AG09319 (cell line): Measurements from ENCODE around the gene RRP1.
"Not testable (repeated sequence)": the region's sequence is repeated elsewhere in the genome, so short reads cannot be mapped to it uniquely, and the experiment has no call there.

Experiments used
- DNase-seq: peaks from one replicate; pipeline ENCODE4 v3.0.0-alpha.2; 2010; ENCODE audit warnings: low read depth; ENCODE audit errors: extremely low read depth
- TF ChIP-seq, protein P1 (sequence below): IDR thresholded peaks from 2 replicates; pipeline ENCODE4 v1.5.1; 2011; ENCODE audit warnings: low read depth, mild to moderate bottlenecking, inconsistent platforms, low read length, moderate library complexity

The RRP1 gene

DNA sequence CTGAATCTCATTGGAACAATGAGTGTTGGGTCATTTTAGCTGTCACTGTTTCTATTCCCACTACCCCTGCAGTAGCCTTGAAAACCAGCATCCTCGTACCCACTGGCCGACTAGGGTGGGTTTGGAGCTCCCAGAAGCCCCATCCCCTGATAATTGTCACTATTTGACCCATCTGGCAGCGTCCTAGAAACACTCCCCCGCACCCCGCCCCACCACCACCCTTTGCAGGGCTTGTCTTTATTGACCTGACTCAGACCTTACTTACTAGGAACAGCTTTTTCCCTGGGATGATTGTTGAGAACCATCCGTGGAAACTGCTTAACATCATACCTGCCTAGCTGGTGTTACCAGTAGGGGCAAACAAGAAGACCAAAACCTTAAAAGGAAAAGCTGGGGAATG lies 47.2 kb downstream of the RRP1 start:
- no peak for DNase-seq

GRCh38 chr21:43840259-43840658 lies 50.9 kb downstream of the RRP1 start:
- DNase-seq, result no peak
- TF ChIP-seq, protein P1, sequence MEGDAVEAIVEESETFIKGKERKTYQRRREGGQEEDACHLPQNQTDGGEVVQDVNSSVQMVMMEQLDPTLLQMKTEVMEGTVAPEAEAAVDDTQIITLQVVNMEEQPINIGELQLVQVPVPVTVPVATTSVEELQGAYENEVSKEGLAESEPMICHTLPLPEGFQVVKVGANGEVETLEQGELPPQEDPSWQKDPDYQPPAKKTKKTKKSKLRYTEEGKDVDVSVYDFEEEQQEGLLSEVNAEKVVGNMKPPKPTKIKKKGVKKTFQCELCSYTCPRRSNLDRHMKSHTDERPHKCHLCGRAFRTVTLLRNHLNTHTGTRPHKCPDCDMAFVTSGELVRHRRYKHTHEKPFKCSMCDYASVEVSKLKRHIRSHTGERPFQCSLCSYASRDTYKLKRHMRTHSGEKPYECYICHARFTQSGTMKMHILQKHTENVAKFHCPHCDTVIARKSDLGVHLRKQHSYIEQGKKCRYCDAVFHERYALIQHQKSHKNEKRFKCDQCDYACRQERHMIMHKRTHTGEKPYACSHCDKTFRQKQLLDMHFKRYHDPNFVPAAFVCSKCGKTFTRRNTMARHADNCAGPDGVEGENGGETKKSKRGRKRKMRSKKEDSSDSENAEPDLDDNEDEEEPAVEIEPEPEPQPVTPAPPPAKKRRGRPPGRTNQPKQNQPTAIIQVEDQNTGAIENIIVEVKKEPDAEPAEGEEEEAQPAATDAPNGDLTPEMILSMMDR, result no peak

More for the DNA sequence above, 47.2 kb downstream of the RRP1 start:
- TF ChIP-seq, protein P1, result no peak

GRCh38 chr21:43842742-43843141 lies 53.4 kb downstream of the RRP1 start:
- no peak for DNase-seq

GRCh38 chr21:43844906-43845305 lies 55.5 kb downstream of the RRP1 start:
- not testable (repeated sequence) for DNase-seq

More at GRCh38 chr21:43842742-43843141, 53.4 kb downstream of the RRP1 start:
- TF ChIP-seq, protein P1, result no peak

- TF ChIP-seq, protein P1, result no peak
- DNase-seq, result no peak
These were observed 56.0 kb downstream of the RRP1 start for GRCh38 chr21:43845386-43845785.

GRCh38 chr21:43846430-43846829 lies 57.1 kb downstream of the RRP1 start:
- TF ChIP-seq, protein P1, result no peak
- no peak for DNase-seq

DNA sequence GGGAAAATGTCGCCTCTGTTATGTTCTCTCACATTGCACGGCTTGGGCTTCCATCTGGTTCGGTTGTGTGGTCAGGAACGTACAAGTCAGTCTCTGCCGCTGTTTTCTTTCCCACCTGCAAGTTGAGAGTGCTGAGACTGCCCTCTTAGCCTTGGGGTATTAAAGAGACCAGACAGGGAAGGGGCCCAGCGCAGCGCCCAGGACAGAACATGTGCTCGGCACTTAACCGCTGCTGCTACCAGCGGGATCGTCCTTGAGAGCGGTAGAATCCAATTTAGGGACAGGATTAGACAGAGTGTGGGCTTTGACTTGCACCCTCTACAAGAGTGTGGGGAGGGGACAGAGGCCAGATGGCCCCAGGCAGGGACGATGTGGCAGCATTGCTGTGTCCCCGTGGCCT lies 57.9 kb downstream of the RRP1 start:
- no peak for DNase-seq
- TF ChIP-seq, protein P1, result no peak

DNA sequence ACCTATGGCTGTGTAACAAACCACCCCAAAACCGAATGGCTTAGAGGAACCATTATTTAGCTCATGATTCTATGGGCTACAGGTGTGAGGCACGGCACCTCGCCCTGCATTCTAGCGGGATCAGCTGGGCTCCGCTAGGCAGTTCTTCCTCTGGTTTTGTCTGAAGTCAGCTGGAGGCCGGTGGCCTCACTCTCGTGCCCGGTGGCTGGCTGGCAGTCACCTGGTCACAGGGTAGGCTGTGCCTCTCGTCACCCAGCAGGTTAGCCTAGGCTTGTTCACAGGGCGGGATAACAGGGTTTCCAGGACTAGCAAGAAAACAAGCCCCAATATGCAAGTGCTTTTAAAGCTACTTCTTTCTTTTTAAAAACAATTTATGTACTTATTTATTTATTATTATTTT lies 59.4 kb downstream of the RRP1 start:
- TF ChIP-seq, protein P1, result no peak
- no peak for DNase-seq
